K562 (cell line): ENCODE measurements around the gene BRPF1. TPM values are rescaled to one million over a fixed set of nuclear protein-coding genes. Genes with fewer than 3 reads are reported as not detected.

Source experiments
- ATF4 ChIP-seq: fragments of 450-650 bp; formaldehyde crosslinking; IDR thresholded peaks from 2 replicates; pipeline ENCODE4 v1.4.0; 2022; ENCODE audit warnings: mild to moderate bottlenecking, moderate library complexity
- CGGBP1 ChIP-seq: fragments of 250-450 bp; sonication (Bioruptor Pico); IDR thresholded peaks from 2 replicates; pipeline ENCODE4 v1.9.0; 2021; ENCODE audit warnings: mild to moderate bottlenecking
- NFE2 ChIP-seq: IDR thresholded peaks from 2 replicates; pipeline ENCODE4 v1.6.1; 2014; ENCODE audit warnings: antibody characterized with exemption, low read depth
- PRDM10 ChIP-seq: fragments of 450-650 bp; IDR thresholded peaks from 2 replicates; pipeline ENCODE4 v1.6.1; 2018; ENCODE audit not compliant: partially characterized antibody
- RFX5 ChIP-seq: IDR thresholded peaks from 2 replicates; pipeline ENCODE4 v1.6.1; 2011; ENCODE audit warnings: low read depth, mild to moderate bottlenecking, improper control_type of control experiment, low read length
- TEAD1 ChIP-seq, 2 experiments: fragments of 450-650 bp in 1 of 2; sonication (generic) in 1 of 2; formaldehyde crosslinking; IDR thresholded peaks; 2 replicates each; pipeline versions ENCODE4 v1.4.0 to v1.8.0; 2020 to 2022; ENCODE audit warnings: mild to moderate bottlenecking in 2 of 2, missing genetic modification reagents in 1 of 2
- ZNF77 ChIP-seq: fragments of 250-450 bp; sonication (Bioruptor Pico); IDR thresholded peaks from 2 replicates; pipeline ENCODE4 v1.5.0; 2020
- polyA plus RNA-seq, 8 experiments: library from polyadenylated mRNA; depleted of rRNA in 4 of 8; stranded (reverse) in 5 of 8; unstranded in 3 of 8; fragments of >200 nt; fragmentation: Nextera tagmentation in 2 of 8; fragmentation: Illumina TruSeq in 1 of 8; extraction: Ambion mirVana in 2 of 8; extraction: Trizol in 1 of 8; gene quantifications; 2 replicates each; pipeline versions ENCODE4 v1.2.1 to v1.2.3, GENCODE V29; 2011 to 2014; ENCODE audit warnings: inconsistent platforms in 1 of 8, missing spikeins in 1 of 8
- total RNA-seq, 7 experiments: library from RNA; depleted of rRNA in 6 of 7; stranded (reverse); fragments of >200 nt in 6 of 7; fragmentation: Illumina TruSeq in 2 of 7; extraction: Trizol in 2 of 7; gene quantifications; 2 replicates each; pipeline versions ENCODE4 v1.2.1 to v1.2.3, GENCODE V29; 2011 to 2021; ENCODE audit warnings: low replicate concordance in 1 of 7

The BRPF1 gene
- total and polyA plus RNA-seq, 9 of the 15 experiments (the other 6 are each of a cell fraction or from before 2014, with no cell fraction given): 1.1 to 40.2 (median 23.5) TPM

GRCh38 chr3:9777694-9778021 lies 46.1 kb downstream of the BRPF1 start (continued):
- TF ChIP-seq CGGBP1: no peak
- no peak for TF ChIP-seq NFE2
- no peak for TF ChIP-seq RFX5
- no peak for TF ChIP-seq ZNF77
- TF ChIP-seq ATF4 (CRISPR knock-in tag): no peak
- 0 out of 4 replicates have a peak, but pooled peaks of 1 of the 2 experiments have one; percentile 27 for TF ChIP-seq TEAD1 (CRISPR knock-in tag; IDR thresholded peaks at IDR 0.05)
- no peak for TF ChIP-seq PRDM10
